OCI-LY1 (cell line): ENCODE results near the gene CDK5RAP2.
"Not testable (repeated sequence)": the region's sequence is repeated elsewhere in the genome, so short reads cannot be mapped to it uniquely, and the experiment has no call there.

ENCODE experiments used
- CTCF ChIP-seq: fragments of 200-600 bp; sonication (generic), shearing (Covaris generic); IDR thresholded peaks from 2 replicates; pipeline ENCODE4 v1.5.1; 2017; ENCODE audit warnings: mild to moderate bottlenecking, antibody characterized with exemption, low read length, moderate library complexity, mixed read lengths
- EZH2 ChIP-seq: fragments of 200-600 bp; sonication (generic), shearing (Covaris generic); IDR thresholded peaks from 2 replicates; pipeline ENCODE4 v1.8.0; 2017; ENCODE audit warnings: borderline replicate concordance, mixed run types, mild to moderate bottlenecking, antibody characterized with exemption, low read length, moderate library complexity, mixed read lengths

GRCh38 chr9:120461677-120462076 lies 118.3 kb downstream of the CDK5RAP2 start:
- not testable (repeated sequence) for TF ChIP-seq CTCF, EZH2
